HG03039 (cell line): Measurements from ENCODE around the gene BRMS1.
A peak's percentile ranks its signal among the peaks of the same experiment; 100 is the strongest.
"Not testable (repeated sequence)": the region's sequence is repeated elsewhere in the genome, so short reads cannot be mapped to it uniquely, and the experiment has no call there.

ENCODE experiments used
- ATAC-seq: cut with Tn5 transposase; IDR thresholded peaks from one replicate; pipeline ENCODE4 v1.9.1; 2021; ENCODE audit warnings: mild to moderate bottlenecking, moderate library complexity; ENCODE audit not compliant: unreplicated experiment

BRMS1 gene

GRCh38 chr11:66311965-66312548, 32.8 kb downstream of the BRMS1 start:
- peak; percentile 61 for ATAC-seq

DNA sequence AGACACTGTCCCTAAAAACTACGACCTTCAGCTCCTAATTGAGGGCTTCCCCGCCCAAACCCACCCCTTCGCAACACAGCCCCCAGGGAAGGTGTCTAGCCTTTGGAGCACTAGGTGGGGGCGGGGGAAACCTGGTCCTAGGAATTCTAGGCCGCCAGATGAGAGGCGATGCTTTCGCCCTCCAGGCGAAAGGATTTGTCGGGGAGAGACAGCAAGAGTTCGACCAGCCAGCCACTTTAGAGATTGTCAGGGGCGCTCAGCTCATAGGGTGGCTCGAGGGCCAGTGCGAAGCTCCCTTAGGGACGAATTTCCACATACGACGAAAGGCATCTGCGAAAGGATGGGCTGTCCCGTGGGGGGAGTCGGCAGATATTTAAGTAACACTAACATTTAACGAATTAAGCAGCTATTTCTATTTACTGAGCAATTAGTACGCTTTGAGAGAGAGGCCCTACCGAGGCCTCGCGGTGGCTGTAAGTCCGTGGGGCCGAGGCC, 33.4 kb downstream of the BRMS1 start:
- no peak for ATAC-seq

GRCh38 chr11:66310803-66311440, 34.0 kb downstream of the BRMS1 start:
- ATAC-seq = not testable (repeated sequence)

GRCh38 chr11:66310324-66310723, 34.6 kb downstream of the BRMS1 start:
- no peak for ATAC-seq

DNA sequence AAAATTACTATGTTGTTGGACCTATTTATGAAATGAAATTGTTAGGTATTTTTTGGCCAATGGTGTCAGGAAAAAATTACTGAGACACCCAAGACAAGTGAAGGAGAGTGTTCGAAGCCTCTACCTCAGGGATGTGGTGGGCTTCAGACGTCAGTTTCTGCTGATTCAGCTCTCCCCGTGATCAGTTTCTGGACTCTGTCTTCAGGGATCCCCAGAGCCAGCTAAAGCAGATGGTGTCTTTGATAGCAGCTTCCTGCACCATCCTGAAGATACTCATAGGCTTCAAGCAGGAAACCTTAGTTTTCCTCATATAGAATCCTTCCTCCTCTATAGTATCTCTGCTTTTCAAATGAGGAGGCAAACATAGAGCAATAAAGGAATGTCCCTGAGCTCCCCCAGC, 35.4 kb downstream of the BRMS1 start:
- no peak for ATAC-seq

DNA sequence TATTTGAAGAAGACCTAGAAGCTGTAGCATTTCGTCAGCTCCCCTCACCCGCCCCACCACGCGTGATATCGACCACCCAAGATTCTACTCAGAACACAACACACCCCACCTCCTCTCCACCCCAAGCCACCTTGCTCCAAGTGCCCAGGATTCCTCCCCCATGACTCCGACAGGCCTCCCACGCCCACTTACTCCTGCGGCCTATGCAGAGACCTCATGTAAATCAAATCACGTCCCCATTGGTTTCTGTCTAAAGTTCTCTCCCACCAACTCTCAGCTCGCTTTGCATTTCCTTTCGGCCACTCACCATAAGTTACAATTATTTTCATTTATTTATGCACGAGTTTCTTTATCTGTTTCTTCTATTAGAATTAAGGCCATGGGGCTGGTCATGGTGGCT, 42.2 kb downstream of the BRMS1 start:
- no peak for ATAC-seq

GRCh38 chr11:66299186-66299585, 45.7 kb downstream of the BRMS1 start:
- no peak for ATAC-seq

DNA sequence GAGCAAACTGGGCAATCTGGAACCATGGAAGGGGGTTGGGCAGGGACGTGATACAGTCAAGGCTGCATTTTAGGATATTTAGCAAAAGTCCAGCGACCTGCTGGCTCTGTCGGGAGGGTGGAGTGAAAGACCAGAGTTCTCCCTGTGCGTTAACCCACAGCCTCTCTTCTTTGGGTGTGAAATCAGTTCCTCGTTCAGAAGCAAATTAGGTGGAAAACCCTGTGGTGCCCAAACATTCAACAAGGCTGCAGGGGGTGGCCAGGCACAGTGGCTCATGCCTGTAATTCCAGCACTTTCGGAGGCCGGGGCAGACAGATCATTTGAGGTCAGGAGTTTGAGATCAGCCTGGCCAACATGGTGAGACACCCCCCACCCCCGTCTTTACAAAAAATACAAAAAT, 47.3 kb downstream of the BRMS1 start:
- no peak for ATAC-seq

DNA sequence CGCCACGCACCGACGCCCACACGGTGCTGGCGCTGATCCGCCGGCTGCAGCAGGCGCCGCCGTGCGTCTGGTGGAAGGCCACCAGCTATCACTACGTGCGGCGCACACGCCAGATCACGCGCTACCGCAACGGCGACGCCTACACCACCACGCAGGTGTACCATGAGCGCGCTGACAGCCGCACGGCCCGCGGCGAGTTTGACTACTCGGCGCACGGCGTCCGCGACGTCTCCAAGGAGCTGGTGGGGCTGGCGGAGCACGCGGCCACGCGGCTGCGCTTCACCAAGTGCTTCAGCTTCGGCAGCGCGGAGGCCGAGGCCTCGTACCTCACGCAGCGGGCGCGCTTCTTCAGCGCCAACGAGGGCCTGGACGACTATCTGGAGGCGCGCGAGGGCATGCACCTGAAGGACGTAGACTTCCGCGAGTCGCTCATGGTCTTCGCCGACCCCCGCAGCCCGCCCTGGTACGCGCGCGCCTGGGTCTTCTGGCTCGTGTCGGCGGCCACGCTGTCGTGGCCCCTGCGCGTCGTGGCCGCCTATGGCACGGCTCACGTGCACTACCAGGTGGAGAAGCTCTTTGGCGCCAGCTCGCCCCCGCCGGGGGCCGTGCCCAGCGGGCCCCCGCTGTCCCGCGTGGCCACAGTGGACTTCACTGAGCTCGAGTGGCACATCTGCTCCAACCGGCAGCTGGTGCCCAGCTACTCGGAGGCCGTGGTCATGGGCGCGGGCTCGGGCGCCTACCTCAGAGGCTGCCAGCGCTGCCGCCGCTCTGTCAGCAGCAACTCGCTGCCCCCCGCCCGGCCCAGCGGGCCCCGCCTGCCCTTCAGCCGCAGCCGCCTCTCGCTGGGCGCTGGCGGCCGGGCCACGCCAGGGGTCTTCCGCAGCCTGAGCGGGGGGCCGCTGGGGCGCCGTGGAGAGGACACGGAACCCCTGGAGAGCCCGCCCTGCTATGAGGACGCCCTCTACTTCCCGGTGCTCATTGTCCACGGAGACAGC, 50.0 kb downstream of the BRMS1 start:
- ATAC-seq = no peak

DNA sequence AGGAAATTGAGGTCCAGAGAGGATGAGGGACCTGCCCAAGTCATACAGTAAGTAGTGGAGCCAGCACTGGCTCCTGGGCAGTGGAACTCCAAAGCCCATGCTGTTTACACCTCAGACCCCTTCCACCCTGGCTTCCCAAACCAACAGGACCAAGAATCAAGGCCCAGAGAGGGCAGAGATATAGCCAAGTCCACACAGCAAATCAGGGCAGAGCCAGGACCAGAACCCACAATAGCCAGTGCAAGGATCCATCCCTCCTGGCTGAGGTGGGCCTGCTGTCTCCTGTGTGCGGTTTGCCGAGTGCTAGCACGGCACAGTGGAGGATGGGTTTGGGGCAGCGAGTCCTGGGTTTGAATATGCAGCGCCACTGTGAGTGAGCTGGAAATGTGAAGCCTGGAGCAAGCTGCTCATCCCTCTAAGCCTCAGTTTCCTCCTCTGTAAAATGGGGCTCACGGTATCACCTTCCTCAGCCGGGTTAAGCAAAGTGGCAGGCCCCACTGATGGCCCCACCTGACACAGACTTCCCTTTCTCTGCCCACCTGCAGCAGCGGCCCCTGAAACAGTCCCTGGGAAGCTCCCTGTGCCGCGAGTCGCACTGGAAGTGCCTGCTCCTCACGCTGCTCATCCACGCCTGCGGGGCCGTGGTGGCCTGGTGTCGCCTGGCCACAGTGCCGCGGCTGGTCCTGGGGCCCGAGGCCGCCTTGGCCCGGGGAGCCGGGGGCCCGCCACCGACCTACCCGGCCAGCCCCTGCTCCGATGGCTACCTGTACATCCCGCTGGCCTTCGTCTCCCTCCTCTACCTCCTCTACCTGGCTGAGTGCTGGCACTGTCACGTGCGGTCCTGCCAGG, 50.9 kb downstream of the BRMS1 start:
- no peak for ATAC-seq

DNA sequence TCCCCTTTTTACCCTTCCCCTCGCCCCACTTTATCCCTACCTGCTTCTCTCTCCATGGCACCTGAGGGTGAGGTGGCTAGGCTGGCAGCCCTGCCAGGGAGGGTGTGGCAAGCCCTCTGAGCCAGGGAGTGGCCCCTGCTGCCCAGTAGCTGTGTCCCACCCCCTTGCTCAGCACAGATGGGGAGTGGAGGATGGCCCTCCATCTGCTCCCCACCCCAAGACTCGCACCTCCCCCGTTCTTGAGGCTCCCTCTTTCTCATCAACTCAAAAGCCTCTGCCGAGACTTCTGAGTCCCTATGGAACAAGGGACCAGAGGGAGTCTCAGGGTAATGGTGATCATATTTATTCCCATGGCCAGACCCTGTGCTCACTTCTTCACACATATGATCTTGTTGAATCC, 51.6 kb downstream of the BRMS1 start:
- ATAC-seq = no peak

DNA sequence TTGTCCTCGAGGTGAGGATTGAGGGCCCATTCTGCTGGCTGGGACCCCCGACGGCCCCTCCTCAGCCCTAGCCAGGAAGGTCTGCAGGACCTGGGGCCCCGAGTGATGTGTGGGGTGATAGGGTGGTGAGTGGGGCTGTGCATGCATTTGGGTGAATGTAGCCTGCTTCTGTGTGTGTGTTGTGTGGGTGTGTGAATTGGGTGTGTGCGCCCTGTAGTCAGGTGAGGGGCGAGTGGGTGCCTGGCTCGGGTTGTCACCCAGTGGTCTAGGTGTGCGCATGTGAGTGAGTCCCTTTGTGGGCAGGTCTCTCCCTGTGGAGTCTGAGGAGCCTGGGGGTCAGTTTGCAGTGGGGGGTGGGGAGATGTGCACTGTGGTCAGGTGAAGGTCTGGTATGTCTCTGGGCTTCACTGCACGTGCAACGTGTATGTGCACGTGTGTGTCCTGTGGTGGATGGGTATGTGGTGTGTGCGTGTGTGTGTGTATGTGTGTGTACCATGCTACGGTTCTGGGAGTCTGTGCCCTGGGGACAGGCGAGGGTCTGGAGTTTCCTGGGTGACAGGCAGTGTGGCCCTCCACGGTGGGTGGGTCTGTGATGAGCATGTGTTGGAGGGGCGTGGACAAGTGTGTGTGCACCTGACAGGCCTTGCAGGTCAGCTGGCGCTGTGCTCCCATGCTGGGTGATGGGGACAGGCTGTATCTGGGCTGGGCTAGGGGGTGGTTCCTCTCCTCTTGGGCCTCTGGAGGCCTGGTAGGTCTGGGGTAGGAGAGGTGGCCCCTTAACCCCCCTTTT, 52.2 kb downstream of the BRMS1 start:
- ATAC-seq = no peak

- ATAC-seq = no peak
Measured at GRCh38 chr11:66291706-66292542, 53.0 kb downstream of the BRMS1 start, which contains the start of gene TMEM151A. Gene TMEM151A, plus strand, starts transcription at chr11:66291894. Its CDS starts 120 bp downstream, at chr11:66292014.

- ATAC-seq = no peak
Measured at GRCh38 chr11:66291303-66291705, 53.6 kb downstream of the BRMS1 start.

DNA sequence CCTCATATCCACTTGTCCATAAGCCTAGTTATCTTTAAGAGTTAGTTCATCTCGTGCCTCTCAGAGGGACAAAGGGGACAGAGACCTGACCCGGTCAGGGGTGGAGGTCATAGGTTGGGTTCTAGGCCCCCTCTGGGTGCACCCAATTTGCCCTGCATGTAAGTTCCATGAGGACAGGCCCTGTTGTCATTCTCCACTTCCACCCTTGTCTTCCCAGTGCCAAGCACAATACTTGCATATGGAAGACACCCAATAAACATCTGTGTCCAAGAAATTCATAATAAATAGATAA, 54.6 kb downstream of the BRMS1 start:
- ATAC-seq = no peak

DNA sequence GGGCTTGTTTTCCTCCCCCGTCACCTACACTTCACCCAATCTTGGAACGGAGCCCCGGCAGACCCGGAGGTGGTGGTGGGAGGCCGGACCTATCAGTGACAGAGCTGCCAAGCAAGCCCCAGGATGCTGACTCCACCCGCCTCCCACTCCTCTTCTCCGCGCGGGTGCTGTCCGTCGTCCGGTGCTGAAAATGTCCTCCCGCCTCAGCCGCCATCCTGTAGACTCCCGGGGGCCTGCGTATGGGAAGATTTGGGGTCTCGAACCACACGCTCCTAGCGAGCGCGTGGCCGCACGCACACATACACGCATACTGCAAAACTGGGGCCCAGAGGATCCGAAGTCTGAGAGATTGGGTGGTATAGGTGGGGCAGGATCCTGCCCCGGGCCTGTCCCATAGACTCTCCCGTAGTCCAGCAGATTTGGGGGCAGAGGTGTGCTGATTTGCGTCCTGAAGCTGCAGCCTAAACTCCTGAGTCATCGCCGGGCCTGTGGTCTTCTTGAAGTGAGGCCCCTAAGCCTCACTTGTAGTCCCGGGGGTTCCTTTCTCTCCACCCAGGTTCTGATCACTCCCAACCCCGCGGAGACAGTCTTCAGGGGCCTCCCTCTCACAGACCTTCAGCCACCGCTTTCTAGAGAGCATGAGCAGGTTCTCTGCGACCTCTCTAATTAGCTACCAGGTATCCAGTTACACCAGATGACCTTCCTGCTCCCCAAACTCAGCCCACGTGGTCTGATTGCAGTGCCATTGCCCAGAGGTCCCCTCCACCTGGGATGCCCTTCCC, 55.2 kb downstream of the BRMS1 start:
- ATAC-seq = peak; percentile 17

- peak; percentile 82 for ATAC-seq
Measured at GRCh38 chr11:66288671-66289547, 56.0 kb downstream of the BRMS1 start, which contains the start of gene YIF1A. Gene YIF1A, minus strand, starts transcription at chr11:66289143. Its CDS starts 158 bp downstream, at chr11:66288985.
